DMS79 treated with DMSO at 0.1 percent for 48 hours (cell line): Measurements from ENCODE around the gene PDZD7.

Experiments
- DNase-seq: peaks from one replicate; lab custom pipeline; 2025; lab: John Stamatoyannopoulos, UW

The PDZD7 gene

GRCh38 chr10:101031128-101031795, at the start of gene PDZD7, which contains the start of gene SFXN3:
Gene PDZD7 (minus strand): TSS chr10:101031129. CDS start chr10:101030219, 910 bp downstream.
Gene SFXN3 (plus strand): TSS chr10:101031234. CDS start chr10:101034695, 3,461 bp downstream.
- peak; percentile 60 for DNase-seq

DNA sequence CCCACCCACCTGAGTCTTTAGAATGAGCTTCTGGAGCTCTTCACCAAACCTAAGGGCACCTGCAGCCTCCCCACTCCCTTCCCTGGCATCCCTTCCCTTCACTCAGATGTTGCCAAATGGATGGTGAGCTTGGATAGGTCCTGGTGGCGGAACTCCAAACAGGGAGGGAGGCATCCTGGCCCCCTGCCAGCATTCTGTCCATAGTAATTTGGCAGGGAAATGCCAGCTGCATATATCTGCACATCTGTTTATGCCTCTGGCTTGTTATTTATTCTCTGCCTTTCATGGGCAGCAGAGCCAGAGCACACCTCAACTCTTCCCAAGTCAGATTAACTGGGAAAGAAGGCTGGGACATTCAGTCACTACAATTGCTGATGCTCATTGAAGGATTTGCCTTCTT, 48.9 kb upstream of the PDZD7 start:
- DNase-seq, result peak; percentile 1

GRCh38 chr10:101076630-101077029, 45.7 kb upstream of the PDZD7 start:
- DNase-seq, result no peak

DNA sequence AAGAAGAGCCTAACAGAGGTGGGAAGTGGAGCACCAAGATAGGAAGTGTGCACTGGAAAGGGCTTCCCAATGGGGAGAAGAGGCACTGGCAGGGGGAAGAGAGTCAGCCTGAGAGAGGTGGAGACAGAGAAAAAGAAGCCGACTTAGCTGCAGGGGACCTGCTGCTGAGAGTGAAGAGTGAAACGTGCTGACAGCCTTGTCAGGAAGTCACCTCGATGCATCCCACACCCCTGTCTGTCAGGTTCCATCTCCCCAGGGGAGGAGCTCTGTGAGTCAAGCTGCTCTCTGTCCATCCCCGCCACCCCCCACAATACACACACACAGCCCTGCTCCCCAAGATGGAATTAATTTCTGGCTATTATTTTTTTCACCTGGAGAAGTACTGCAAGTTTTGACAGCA, 44.8 kb upstream of the PDZD7 start:
- DNase-seq, result no peak

DNA sequence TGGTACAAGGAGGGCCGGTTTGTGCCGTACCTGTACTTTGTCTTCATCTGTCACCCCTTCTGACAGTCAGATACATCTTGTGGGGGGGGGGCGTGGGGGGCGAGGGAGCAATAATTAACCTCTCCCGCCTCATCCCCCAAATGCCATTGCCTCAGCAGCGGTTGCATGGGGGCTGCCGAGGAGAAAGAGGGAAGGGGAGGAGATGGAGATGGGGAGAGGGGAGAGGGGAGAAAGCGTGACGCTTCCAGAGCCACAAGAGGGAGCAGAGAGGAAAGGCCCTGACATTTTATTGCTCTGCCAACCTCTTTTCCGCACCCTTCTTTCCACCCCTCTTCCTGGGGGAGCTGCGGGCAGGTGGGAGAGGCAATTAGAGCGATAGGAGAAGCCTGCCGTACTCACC, 42.7 kb upstream of the PDZD7 start:
- no peak for DNase-seq

DNA sequence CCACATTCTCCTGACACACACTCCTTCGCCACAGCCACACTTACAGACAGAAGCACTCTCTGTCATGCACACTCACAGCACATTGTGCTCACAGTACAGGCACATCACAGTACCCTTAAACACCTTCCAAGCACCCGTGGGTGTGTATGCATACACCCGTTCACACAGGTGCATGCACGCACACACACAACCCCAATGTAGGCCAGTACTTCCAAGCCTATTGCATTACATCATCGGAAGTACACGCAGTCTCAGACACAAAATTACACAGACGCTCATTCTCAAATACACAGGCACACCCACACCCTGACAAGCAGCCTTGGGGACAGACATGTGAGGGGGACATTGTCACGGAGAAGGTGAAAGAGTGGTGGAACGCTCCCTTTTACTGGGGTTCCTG, 42.0 kb upstream of the PDZD7 start:
- no peak for DNase-seq

DNA sequence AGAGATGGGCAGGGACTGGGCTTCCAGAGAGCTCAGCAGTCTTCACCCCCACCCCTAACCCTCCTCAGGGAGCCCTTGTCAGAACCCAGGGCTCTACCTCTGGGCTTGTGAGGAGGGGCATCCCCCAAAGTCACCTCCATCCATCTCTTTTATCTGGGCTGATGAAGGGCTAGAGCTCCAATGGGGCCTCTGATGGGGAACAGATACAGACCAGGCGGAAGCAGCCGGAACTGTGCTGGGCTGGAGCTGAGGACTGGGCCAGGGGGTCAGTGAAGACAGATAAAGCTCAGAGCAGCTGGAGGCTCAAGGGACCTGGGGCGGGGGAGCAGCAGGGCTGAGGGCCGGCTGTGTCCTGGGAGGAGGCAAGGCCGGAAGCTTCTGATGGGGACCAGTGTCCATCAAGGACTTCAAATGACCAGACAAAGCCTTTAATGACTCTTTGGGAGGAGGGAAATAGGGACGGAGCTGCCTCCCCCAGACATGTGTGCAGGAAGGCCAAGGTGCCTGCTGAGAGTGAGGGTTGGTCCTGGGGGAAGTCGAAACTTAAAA, 41.0 kb upstream of the PDZD7 start:
- DNase-seq, result no peak

GRCh38 chr10:101071267-101071884, 40.4 kb upstream of the PDZD7 start:
- no peak for DNase-seq

DNA sequence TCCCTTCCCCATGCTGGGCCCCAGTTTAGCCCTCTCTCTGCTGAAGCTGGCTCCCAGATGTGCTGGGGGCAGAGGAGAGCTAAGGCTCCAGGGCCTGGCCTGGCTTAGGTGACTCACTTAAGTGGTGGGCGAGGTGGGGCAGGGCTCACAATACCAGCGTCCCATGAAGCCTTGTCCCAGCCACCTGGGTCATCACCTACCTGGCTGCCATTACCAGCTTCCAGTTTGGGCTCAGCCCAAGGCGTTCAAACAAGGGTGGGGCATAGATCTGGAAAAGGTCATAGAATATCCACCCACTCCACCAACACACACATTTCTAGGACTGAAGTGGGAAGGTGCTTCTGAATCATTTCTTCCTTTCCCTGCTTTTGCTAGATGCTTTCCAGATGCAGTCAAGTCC, 39.2 kb upstream of the PDZD7 start:
- no peak for DNase-seq

GRCh38 chr10:101069441-101069840, 38.5 kb upstream of the PDZD7 start:
- DNase-seq, result no peak

GRCh38 chr10:101067356-101068083, 36.6 kb upstream of the PDZD7 start:
- peak; percentile 42 for DNase-seq

- DNase-seq, result peak; percentile 13
These were observed 36.0 kb upstream of the PDZD7 start for GRCh38 chr10:101066896-101067355.

GRCh38 chr10:101066146-101066895, 35.4 kb upstream of the PDZD7 start:
- DNase-seq, result peak; percentile 8

DNA sequence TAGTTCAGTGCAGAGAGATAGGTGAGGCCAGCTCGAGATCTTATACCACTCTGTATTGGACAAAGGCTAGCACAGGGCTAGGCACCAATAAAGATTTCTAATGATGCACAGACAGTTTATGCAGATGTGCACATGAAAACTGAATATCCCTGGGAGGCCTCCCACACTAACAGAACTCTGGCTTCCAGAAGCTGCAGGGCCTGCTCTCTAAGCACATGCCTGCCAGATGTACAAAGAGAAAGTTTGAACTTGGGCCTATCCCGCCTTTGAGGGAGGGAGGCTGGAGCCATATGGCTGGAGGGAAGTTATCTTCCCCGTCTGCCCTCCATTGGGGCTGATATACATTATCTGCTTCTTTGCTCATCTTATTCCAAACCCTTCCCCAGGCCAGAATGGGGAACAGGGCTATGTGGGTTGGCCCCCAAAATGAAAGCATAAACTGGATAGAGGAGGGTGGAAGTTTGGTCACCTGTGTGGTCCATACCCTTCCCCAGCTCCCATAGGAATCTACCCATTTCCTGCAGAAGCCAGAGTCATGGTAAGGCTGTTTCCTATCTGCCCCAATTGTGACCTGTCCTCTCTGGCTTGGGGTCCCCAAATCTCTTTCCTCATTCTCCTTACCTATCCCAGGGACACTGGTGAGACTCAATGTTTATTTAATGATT, 34.7 kb upstream of the PDZD7 start:
- no peak for DNase-seq

DNA sequence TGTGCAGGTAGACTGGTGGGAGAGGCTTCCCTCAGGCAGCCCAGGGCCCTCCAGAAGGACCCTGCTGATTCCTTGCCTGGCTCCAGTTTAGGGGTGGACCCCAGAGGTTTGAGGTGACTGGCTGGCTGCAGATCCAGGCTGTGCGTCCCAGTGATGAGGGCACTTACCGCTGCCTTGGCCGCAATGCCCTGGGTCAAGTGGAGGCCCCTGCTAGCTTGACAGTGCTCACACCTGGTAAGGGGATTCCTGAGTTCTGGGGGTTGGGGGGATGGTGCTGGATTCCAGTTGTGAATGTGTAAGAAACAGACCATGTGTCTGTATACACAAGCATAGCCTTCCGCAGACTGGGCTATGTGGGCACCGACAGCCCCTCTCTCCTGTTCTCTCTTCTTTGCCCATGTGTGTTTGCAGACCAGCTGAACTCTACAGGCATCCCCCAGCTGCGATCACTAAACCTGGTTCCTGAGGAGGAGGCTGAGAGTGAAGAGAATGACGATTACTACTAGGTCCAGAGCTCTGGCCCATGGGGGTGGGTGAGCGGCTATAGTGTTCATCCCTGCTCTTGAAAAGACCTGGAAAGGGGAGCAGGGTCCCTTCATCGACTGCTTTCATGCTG, 33.6 kb upstream of the PDZD7 start:
- no peak for DNase-seq

DNA sequence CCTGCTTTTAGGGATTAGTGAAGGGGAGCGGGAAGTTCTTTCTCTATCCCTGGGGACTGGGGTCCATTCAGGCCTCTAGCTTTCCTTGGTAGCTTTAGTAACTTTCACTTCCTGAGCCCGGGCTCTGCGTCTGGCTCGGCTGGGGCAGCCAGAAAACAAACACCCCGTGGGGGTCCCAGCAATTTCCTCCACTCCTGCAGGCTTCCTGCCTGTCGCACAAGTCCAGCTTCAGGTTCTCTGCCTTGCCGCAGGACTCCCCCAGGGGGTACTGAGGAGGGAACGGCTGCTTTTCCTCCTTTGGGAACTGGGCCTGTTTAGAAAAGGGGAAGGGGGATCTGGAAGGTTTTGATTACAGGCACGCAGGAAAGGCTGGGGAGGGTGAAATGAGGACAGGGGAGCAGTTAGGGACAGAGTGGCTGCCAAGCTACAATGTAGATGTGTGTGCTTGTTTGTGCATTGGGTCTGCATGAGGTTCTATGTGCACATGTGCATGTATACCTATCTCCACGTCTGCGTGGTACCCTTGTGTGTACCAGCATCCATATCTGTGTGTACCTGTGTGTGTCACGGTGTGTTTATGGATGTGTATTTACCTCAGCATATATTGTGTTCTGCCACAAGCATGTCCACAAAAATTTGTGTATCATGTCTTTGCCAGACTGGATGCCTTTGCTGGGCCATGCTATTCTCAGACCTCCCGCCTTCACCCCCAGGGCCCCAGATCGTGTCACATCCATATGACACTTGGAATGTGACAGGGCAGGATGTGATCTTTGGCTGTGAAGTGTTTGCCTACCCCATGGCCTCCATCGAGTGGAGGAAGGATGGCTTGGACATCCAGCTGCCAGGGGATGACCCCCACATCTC, 32.9 kb upstream of the PDZD7 start:
- DNase-seq, result no peak

DNA sequence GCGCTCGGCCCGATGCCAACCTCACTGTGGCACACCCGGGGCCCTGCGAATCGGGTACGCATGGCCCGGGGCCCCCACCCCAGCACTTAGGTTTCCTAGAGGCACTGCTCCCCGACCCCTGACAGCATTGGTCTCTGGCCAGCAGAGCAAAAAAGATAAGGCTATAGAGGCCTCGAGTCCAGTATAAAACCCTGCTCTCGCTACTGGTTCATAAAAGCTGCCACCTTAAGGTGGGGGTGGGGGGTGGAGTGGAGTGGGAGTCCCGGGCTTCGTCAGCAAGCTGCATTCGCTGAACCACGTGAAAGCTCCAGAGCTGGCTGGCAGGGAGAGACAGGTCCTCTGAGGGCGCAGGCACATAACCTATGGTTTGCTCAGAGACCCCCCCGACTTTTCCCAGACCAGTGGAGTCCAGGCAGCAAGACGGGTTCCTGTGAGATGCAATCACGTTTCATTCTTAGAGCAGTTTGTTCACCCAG, 32.2 kb upstream of the PDZD7 start:
- peak; percentile 31 for DNase-seq

- peak; percentile 29 for DNase-seq
These were observed 31.5 kb upstream of the PDZD7 start for GRCh38 chr10:101062232-101063049.
